ENCODE data around the gene EPHA6. TPM values are rescaled to one million over a fixed set of nuclear protein-coding genes. Genes with fewer than 3 reads are reported as not detected.

Gene EPHA6
- total and polyA plus RNA-seq, 10 of the 15 experiments (the other 5 are each of a cell fraction or from before 2014, with no cell fraction given): not detected

DNA sequence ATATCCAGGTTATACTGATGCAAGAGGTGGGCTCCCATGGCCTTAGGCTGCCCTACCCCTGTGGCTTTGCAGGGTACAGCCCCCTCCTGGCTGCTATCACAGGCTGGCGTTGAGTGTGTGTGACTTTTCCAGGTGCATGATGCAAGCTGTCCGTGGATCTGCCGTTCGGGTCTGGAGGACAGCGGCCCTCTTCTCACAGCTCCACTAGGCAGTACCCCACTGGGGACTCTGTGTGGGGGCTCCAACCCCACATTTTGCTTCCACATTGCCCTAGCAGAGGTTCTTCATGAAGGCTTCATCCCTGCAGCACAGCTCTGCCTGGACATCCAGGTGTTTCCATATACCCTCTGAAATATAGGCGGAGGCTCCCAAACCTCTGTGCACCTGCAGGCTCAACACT is 610.6 kb downstream of the EPHA6 start:
- Histone ChIP-seq H3K27me3 (replicated peaks in 1 of 2; ENCODE audit: control insufficient read depth in 2 of 2, insufficient read depth in 2 of 2, low read length in 1 of 2) (no peaks in the 10 kb centered on the region; a peak in 1 of 4 replicates), H3K4me1 (ENCODE audit: control insufficient read depth, insufficient read depth, low read length) (no peaks in the 10 kb centered on the region), H2AFZ (ENCODE audit: control insufficient read depth, low read depth, low read length) (no peak overlapping the region), H3K79me2 (ENCODE audit: control insufficient read depth, insufficient read depth, low read length) (no peaks in the 10 kb centered on the region), H3K4me2 (ENCODE audit: control insufficient read depth, insufficient read depth) (no peak overlapping the region), H3K9me3 (replicated peaks; ENCODE audit: control insufficient read depth, insufficient read depth, low read length) (no peaks in the 10 kb centered on the region), H3K4me3 (no peak overlapping the region), H3K9ac (ENCODE audit: control insufficient read depth, insufficient read depth, low read length) (no peak overlapping the region), H3K27ac (ENCODE audit: control insufficient read depth, insufficient read depth) (no peak overlapping the region), H3K36me3 (ENCODE audit: control insufficient read depth in 2 of 2, insufficient read depth in 2 of 2, low read length in 1 of 2) (no peaks in the 10 kb centered on the region), H4K20me1 (ENCODE audit: control insufficient read depth, insufficient read depth) (no peaks in the 10 kb centered on the region)
- BruUV-seq (replicated peaks): no TSS peak
- FAIRE-seq (no peak), ATAC-seq (no peak), DNase-seq (ENCODE audit: low read depth, low spot score) (no peak)
- in situ Hi-C loops (cut with MboI): no loop called here
- ChIA-PET SMC1A (ENCODE audit: uncharacterized antibody, unreplicated experiment) (no interaction called here), RAD21 (ENCODE audit: unreplicated experiment) (no interaction called here), CTCF (no interaction called here), POLR2A (no interaction called here)
- intact Hi-C loops (cut with micrococcal nuclease; ENCODE audit: unreplicated experiment): no loop called here
- 79% methylated on average over 6 of the region's 6 CpGs for WGBS (ENCODE audit: insufficient coverage, insufficient replicate concordance, low lambda C conversion rate, missing lambda C conversion rate)
- TF ChIP-seq, protein P1, sequence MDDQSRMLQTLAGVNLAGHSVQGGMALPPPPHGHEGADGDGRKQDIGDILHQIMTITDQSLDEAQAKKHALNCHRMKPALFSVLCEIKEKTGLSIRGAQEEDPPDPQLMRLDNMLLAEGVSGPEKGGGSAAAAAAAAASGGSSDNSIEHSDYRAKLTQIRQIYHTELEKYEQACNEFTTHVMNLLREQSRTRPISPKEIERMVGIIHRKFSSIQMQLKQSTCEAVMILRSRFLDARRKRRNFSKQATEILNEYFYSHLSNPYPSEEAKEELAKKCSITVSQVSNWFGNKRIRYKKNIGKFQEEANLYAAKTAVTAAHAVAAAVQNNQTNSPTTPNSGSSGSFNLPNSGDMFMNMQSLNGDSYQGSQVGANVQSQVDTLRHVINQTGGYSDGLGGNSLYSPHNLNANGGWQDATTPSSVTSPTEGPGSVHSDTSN (IDR thresholded peaks at IDR 0.05; ENCODE audit: insufficient replicate concordance, low read depth, low read length): no peak
- TF ChIP-seq, protein P2, sequence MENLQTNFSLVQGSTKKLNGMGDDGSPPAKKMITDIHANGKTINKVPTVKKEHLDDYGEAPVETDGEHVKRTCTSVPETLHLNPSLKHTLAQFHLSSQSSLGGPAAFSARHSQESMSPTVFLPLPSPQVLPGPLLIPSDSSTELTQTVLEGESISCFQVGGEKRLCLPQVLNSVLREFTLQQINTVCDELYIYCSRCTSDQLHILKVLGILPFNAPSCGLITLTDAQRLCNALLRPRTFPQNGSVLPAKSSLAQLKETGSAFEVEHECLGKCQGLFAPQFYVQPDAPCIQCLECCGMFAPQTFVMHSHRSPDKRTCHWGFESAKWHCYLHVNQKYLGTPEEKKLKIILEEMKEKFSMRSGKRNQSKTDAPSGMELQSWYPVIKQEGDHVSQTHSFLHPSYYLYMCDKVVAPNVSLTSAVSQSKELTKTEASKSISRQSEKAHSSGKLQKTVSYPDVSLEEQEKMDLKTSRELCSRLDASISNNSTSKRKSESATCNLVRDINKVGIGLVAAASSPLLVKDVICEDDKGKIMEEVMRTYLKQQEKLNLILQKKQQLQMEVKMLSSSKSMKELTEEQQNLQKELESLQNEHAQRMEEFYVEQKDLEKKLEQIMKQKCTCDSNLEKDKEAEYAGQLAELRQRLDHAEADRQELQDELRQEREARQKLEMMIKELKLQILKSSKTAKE (IDR thresholded peaks at IDR 0.05; ENCODE audit: low read depth, poor library complexity, severe bottlenecking): no peak
- TF ChIP-seq, protein P3, sequence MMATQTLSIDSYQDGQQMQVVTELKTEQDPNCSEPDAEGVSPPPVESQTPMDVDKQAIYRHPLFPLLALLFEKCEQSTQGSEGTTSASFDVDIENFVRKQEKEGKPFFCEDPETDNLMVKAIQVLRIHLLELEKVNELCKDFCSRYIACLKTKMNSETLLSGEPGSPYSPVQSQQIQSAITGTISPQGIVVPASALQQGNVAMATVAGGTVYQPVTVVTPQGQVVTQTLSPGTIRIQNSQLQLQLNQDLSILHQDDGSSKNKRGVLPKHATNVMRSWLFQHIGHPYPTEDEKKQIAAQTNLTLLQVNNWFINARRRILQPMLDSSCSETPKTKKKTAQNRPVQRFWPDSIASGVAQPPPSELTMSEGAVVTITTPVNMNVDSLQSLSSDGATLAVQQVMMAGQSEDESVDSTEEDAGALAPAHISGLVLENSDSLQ (IDR thresholded peaks at IDR 0.05): no peak
- TF ChIP-seq NR2C1 (IDR thresholded peaks at IDR 0.05) (no peak), STAT3 (IDR thresholded peaks at IDR 0.05; ENCODE audit: low read depth, low read length) (no peak), KLF5 (IDR thresholded peaks at IDR 0.05; ENCODE audit: partially characterized antibody) (no peak), CHD1 (IDR thresholded peaks at IDR 0.05; ENCODE audit: low read depth, low read length) (no peak), SREBF2 (IDR thresholded peaks at IDR 0.05; ENCODE audit: low read length) (no peak), BRCA1 (IDR thresholded peaks at IDR 0.05; ENCODE audit: low read depth, low read length) (no peak), POU2F2 (IDR thresholded peaks at IDR 0.05; ENCODE audit: borderline replicate concordance, low read depth, low read length) (no peak), CREM (IDR thresholded peaks at IDR 0.05; ENCODE audit: low read depth) (no peak), NR2C2 (IDR thresholded peaks at IDR 0.05; ENCODE audit: borderline replicate concordance, control insufficient read depth, insufficient read length, low read depth) (no peak), ZNF274 (IDR thresholded peaks at IDR 0.05; ENCODE audit: insufficient read depth, insufficient read length) (no peak), JUND (IDR thresholded peaks at IDR 0.05; ENCODE audit: low read depth, low read length) (no peak), KAT2A (conservative IDR thresholded peaks at IDR 0.05; ENCODE audit: control insufficient read depth, low read depth, low read length) (no peak), FOS (IDR thresholded peaks at IDR 0.05; ENCODE audit: borderline replicate concordance, extremely low read depth, insufficient read length) (no peak), MTA2 (IDR thresholded peaks at IDR 0.05; ENCODE audit: low read depth) (no peak), NFXL1 (IDR thresholded peaks at IDR 0.05; ENCODE audit: borderline replicate concordance) (no peak)

Data from GM12878 (cell line).